ENCODE data around the gene SUN2.

The SUN2 gene

GRCh38 chr22:38720350-38720749 lies 35.4 kb downstream of the SUN2 start:
- DNase-seq (ENCODE audit: extremely low read depth in 1 of 2, low read depth in 1 of 2): no peak

- DNase-seq (ENCODE audit: extremely low read depth in 1 of 2, low read depth in 1 of 2): no peak
These were observed 36.6 kb downstream of the SUN2 start for GRCh38 chr22:38719196-38719595.

DNA sequence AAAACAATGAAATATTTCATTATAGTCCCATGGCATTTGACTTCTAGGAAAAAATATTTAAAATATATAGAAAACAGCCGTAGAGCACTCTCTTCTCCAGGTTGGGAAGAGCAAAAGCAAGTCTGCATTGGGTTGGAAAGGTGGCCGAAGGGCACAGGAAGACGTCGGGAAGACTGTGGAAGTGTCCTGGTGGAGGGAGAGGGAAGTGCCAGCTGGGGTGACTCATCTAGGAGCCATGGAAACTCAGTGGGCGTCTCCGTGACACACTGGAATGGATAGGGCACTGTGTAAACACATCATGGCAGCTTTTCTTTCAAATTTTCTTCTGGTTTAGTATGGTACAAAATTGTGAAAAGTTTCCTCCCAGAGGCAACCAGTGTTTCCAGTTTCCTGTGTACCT lies 37.4 kb downstream of the SUN2 start:
- DNase-seq (ENCODE audit: extremely low read depth in 1 of 2, low read depth in 1 of 2): no peak

DNA sequence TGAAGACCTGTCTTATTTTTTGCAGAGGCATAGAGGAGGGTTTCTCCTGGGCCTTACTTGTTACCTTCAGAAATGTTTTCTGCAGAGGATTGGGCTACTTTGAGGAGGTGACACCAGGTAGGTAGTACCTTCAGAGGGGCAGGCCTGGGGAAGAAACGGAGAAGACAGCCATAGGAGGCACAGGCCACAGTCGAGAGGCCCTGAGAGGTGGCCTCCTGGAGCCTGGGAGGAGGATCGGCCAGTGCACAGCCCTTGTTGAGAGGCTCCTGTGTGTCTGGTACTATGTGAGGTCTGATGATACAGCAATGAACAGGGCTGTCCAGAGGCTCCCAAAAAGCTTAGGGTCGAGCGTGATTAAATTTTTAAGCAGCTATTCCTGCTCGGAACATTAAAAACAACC lies 38.6 kb downstream of the SUN2 start:
- DNase-seq (ENCODE audit: extremely low read depth in 1 of 2, low read depth in 1 of 2): no peak

DNA sequence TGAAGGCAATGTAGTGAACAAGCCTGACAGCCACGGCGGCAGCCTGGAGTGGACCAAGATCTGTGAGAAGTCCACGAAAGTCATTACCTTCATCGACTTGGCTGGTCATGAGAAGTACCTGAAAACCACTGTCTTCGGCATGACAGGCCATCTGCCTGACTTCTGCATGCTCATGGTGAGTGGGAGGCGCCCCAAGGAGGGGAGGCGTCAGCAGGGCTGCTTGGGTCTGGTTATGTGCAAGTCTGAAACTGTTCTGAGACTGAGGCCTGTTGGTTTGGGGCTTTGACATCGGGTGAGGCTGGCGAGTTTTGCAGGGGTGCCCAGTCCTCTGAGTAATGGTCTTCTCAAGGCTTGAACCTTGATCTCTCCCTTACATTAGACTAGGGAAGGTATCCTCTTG lies 39.0 kb downstream of the SUN2 start:
- DNase-seq (ENCODE audit: extremely low read depth in 1 of 2, low read depth in 1 of 2): no peak

- DNase-seq (ENCODE audit: extremely low read depth in 1 of 2, low read depth in 1 of 2): no peak
These were observed 39.5 kb downstream of the SUN2 start for GRCh38 chr22:38716271-38716670.

- DNase-seq (ENCODE audit: extremely low read depth in 1 of 2, low read depth in 1 of 2): no peak
These were observed 39.9 kb downstream of the SUN2 start for GRCh38 chr22:38715852-38716251.

GRCh38 chr22:38715176-38715764 lies 40.5 kb downstream of the SUN2 start:
- DNase-seq (ENCODE audit: extremely low read depth in 1 of 2, low read depth in 1 of 2): no peak

DNA sequence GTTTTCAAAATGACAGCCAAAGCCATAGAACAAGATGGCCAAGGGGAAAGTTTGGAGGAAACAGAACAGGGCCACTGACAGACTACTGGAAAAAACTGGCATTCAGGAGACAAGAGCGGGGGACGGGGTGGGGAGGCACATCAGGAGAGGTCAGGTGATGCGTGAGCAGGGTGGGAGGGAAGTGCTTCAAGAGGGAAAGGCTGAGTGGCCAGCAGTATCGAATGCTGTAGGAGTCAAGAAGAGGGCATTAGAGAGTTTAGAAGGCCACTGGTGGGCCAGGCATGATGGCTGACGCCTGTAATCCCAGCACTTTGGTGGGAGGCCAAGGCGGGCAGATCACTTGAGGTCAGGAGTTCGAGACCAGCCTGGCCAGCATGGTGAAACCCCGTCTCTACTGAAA lies 41.9 kb downstream of the SUN2 start:
- no peak for DNase-seq (ENCODE audit: extremely low read depth in 1 of 2, low read depth in 1 of 2)

- no peak for DNase-seq (ENCODE audit: extremely low read depth in 1 of 2, low read depth in 1 of 2)
These were observed 43.2 kb downstream of the SUN2 start for GRCh38 chr22:38712486-38713207.

- no peak for DNase-seq (ENCODE audit: extremely low read depth in 1 of 2, low read depth in 1 of 2)
These were observed 44.9 kb downstream of the SUN2 start for GRCh38 chr22:38710866-38711265.

DNA sequence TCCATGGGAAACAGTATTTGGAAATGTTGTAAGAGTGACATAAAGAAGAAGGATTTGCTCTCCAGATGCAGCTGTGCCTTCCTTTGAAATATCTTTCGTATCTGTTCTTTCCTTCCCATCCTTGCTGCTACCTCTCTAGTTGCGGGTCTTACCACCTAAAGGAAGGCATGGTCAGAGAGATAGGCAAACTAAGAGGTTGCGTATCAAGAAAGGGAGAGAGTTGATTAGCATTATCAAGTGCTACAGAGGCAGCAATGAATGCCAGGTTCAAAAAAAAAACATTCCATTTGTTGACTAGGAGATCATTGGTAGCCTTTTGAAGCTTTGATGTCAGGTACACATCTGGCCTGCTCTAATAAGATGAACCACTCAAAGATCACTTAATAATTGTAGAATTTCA lies 45.4 kb downstream of the SUN2 start:
- no peak for DNase-seq (ENCODE audit: extremely low read depth in 1 of 2, low read depth in 1 of 2)

GRCh38 chr22:38709306-38709705 lies 46.5 kb downstream of the SUN2 start:
- DNase-seq (ENCODE audit: extremely low read depth in 1 of 2, low read depth in 1 of 2): no peak

DNA sequence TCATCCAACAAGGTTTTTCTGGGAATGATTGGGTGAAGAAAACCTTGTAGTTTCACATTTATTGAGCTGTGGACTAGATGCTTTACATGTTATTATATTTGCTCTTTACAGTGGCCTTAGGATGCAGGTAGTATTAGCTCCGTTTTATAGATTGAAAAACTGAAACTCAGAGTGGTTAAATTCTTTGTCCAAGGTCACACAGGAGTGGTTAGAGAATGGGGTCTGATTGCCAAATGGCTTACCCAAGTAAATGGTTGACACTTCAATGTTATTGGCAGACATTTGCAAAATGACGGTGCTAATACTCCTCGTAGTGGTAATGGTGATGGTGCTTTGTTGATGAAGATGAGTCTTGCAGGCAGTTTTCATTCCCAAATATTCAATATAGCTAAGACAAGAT lies 47.8 kb downstream of the SUN2 start:
- no peak for DNase-seq (ENCODE audit: extremely low read depth in 1 of 2, low read depth in 1 of 2)

DNA sequence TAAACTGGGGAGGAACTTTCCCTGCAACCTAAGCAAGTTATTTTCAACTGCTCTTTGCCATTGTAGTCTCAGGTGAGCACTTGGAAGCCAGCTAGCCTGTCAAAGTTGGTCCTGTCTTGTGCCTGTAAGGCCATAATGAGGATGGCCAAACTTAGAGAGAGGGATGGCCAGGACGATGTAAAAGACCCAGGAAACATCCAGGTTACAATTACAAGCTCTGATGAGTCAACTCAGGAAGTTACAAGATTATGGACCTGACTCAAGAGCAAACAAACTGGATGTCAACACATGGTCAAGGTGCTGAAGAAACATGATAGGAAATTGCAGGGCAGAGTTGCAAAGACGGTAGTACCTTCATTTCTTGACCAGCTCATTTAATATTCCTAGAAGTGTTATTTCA lies 48.5 kb downstream of the SUN2 start:
- no peak for DNase-seq (ENCODE audit: extremely low read depth in 1 of 2, low read depth in 1 of 2)

GRCh38 chr22:38706901-38707195 lies 49.0 kb downstream of the SUN2 start:
- no peak for DNase-seq (ENCODE audit: extremely low read depth in 1 of 2, low read depth in 1 of 2)

DNA sequence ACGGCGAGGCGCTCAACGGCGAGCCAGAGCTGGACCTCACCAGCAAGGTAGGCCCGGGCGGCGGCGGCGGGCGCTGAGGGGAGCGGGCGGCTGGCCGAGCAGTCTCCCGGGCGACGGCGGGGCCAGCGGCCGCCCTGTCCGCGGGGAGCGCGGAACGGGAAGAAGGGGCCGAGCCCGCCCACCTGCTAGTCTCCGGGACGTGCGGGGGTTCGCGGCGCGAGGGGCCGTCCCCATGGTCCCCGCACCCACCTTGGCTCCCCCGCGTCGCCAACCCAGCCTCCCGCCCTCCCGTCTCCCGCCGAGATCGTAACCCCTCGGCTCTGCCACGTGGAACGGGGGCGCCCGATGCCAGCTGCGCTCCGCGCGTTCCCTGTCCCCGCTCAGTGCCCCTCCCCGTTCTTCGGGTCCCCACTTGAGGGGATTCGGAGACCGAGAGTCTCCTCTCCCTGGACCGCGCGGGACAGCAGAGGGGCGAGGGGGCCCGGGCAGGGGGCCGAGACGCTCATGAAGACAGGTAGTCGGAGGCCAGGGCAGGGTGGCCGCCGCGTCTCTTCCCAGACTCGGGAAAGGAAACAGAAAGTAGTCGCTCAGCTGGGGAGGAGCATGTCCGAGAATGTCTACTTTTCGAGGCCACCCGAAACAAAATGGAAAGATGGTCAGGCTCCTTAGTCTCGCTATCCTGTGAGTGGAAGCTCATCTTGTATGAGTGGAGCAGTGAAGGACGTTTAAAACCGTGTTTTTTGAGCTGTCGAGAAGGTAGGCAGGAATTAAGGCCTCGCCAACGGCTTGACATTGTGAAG lies 49.5 kb downstream of the SUN2 start:
- DNase-seq (ENCODE audit: extremely low read depth in 1 of 2, low read depth in 1 of 2): no peak

GRCh38 chr22:38705235-38706100 lies 50.3 kb downstream of the SUN2 start, which contains the start of gene GTPBP1:
GTPBP1 (plus strand) TSS chr22:38705944; CDS start chr22:38705956, 12 bp downstream.
- DNase-seq (ENCODE audit: extremely low read depth in 1 of 2, low read depth in 1 of 2): peak; percentile 85 to 96

DNA sequence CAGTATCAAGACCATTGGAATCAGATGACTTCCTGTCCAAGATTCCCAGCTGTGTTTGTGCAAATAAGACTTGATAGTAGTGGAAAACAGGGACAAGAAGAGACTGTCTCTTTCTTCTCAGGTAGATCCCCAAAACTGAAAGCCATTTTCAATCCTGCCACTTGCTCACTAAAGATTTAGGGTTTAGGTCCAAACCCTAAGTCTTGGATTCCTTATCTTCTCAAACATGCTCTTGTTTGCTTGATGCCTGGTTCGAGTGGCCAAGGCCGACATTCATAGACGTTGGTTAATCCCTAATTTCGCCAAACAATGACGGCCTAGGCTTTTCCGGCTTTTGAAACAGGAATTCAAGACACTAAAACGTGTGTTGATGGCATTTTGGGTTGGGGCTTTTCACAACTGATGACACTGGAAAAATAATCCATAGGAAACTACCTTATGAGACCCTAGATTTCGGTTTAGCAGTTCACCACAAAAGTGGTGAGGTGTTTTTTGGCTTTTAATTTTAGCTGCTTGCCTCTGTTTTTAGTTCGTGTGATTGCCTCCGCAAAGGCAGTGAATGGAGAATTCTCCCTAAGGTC lies 51.1 kb downstream of the SUN2 start:
- DNase-seq (ENCODE audit: extremely low read depth in 1 of 2, low read depth in 1 of 2): no peak

DNA sequence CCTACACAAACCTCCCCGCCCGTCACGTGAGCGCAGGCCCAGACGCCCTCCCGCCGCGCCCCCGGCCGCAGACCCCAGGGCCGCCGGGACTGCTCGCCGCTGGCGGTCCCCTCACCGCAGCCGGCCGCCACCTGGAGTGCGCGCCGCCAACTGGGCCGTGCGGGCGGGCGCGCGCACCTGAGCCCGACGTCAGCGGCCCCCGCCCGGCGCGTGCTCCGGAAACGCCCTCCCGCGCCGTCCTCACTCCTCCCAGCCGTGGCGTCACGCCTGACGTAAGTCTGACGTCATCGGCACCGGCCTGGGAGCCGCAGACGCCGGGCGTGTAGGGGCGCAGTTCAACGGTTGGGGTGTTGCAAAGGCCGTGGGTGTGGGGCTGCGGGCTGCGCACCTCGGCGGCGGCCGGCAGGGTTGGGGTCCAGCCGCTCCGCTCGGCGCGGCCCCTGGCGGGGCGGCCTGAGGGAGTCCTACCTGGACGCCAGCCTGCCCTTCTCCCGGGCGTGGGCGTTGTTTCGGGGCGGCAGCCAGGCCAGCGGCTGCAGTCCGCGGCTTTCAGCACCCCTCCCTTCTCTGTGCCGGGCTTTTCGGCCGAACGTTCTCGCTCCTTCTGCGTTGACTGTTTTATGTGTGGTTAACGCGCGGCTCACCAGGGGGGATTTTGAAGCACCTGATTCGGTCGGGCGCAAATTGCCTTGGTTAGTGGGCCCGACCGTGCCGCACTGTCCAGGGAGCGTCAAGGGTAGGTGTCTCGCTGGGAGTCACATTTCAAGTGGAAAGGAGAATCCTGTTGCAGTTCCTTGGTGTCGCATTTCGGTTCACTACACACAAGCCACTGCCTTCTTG lies 54.8 kb downstream of the SUN2 start, which contains the start of gene JOSD1:
Gene JOSD1, minus strand, starts transcription at position 155 of the 840 bp plus-strand sequence. CDS start 956 bp downstream, outside the sequence.
- DNase-seq (ENCODE audit: extremely low read depth in 1 of 2, low read depth in 1 of 2): peak; percentile 94 to 96
